ENCODE data around the gene CREB5.

DNA sequence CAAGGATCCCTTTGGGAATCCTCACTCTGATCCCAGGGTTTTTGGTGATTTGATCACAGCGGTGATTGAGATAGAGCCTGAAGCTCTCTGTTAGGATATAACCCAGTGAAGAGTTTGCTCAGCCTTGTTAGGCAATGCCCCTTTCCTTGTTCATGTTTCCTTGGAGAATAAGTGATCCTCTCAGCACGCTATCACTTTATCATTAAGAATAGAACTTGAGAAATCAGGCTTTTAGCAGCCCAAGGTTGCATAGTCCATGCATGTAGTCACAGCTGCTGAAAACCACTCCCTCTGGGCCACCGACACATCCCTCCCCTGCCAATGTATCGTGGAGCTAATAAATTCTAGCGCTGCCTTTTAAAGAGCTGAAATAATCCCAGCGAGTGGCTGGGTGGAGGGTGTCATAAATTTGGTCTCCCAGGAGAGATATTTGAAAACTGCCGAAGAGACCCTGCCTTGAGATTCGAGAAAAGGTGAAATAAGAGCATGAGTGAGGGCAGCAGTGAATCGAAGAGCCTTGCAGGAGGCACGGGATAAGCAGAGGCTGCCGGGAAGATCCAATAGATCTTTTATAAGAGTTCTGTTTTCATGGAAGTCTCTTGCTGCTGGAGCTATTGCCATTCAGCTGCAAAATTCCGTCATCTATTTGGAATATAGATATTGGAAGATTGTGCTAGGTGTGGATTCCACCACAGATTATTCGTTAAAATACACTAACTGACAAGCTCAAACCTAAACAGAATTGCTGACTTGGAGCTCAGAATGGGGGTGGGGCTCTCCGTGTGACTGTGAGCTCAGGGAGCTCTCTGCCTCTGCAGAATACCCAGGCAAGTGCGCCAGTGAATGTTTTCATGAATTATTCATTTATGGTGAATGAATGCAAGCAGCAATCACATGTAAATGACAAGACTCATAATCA, 296.0 kb downstream of the CREB5 start:
- TF ChIP-seq POLR2A (IDR thresholded peaks at IDR 0.05) (no peak), POLR2AphosphoS5 (IDR thresholded peaks at IDR 0.05) (no peak)
- TF ChIP-seq, protein P1, sequence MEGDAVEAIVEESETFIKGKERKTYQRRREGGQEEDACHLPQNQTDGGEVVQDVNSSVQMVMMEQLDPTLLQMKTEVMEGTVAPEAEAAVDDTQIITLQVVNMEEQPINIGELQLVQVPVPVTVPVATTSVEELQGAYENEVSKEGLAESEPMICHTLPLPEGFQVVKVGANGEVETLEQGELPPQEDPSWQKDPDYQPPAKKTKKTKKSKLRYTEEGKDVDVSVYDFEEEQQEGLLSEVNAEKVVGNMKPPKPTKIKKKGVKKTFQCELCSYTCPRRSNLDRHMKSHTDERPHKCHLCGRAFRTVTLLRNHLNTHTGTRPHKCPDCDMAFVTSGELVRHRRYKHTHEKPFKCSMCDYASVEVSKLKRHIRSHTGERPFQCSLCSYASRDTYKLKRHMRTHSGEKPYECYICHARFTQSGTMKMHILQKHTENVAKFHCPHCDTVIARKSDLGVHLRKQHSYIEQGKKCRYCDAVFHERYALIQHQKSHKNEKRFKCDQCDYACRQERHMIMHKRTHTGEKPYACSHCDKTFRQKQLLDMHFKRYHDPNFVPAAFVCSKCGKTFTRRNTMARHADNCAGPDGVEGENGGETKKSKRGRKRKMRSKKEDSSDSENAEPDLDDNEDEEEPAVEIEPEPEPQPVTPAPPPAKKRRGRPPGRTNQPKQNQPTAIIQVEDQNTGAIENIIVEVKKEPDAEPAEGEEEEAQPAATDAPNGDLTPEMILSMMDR (IDR thresholded peaks at IDR 0.05): no peak

Data from breast epithelium (tissue), 3 donors.